GM23338 (cell line): ENCODE data around the gene NLGN1.

Source experiments
- CTCF ChIP-seq, 2 experiments: fragments of 200-600 bp in 1 of 2; sonication (generic) in 1 of 2; conservative IDR thresholded peaks; 2 replicates each; pipeline versions ENCODE4 v1.5.1 to v1.6.1; 2016 to 2017; ENCODE audit warnings: antibody characterized with exemption in 2 of 2, low read depth in 2 of 2, mild to moderate bottlenecking in 2 of 2, moderate library complexity in 1 of 2
- EZH2 ChIP-seq: fragments of 200-600 bp; sonication (generic); IDR thresholded peaks from one replicate; pipeline ENCODE4 v1.8.0; 2017; ENCODE audit warnings: antibody characterized with exemption, mild to moderate bottlenecking, low read depth; ENCODE audit not compliant: unreplicated experiment

- no peak for TF ChIP-seq EZH2
- TF ChIP-seq CTCF (conservative IDR thresholded peaks at IDR 0.05; ENCODE audit: low read depth in 2 of 2), result no peak
Measured at GRCh38 chr3:174126990-174127758, 729.6 kb downstream of the NLGN1 start.
